Colonic mucosa (tissue), 4 donors: ENCODE measurements around the gene RORB. TPM values are rescaled to one million over a fixed set of nuclear protein-coding genes. Genes with fewer than 3 reads are reported as not detected.

Experiments
- DNase-seq: peaks from one replicate; pipeline ENCODE4 v3.0.0-alpha.2; 2020
- H3K27ac ChIP-seq: fragments of 200-600 bp; one replicate; pipeline ENCODE4 v1.8.0; 2021
- H3K27me3 ChIP-seq: fragments of 200-600 bp; one replicate; pipeline ENCODE4 v1.8.0; 2021
- H3K36me3 ChIP-seq: fragments of 200-600 bp; one replicate; pipeline ENCODE4 v1.8.0; 2021
- H3K4me1 ChIP-seq: fragments of 200-600 bp; one replicate; pipeline ENCODE4 v1.8.0; 2021; ENCODE audit warnings: mild to moderate bottlenecking
- H3K4me3 ChIP-seq: fragments of 200-600 bp; one replicate; pipeline ENCODE4 v1.8.0; 2021
- H3K9ac ChIP-seq, 2 donors: one replicate each; pipeline ENCODE4 v1.7.0; 2013; ENCODE audit warnings: control low read depth in 2 of 2, low read depth in 2 of 2, low read length in 2 of 2
- H3K9me3 ChIP-seq: fragments of 200-600 bp; one replicate; pipeline ENCODE4 v1.8.0; 2021
- CTCF ChIP-seq: fragments of 200-600 bp; IDR thresholded peaks from one replicate; pipeline ENCODE4 v1.8.0; 2022; ENCODE audit warnings: antibody characterized with exemption, mild to moderate bottlenecking
- intact Hi-C: fragments of 100-400 bp; cut with DNase I; formaldehyde crosslinking; loops from one replicate; pipeline ENCODE4 v1.14.1; 2022
- total RNA-seq, 2 donors: library from RNA; stranded (reverse); fragmentation: NEBNext Ultra II Directional in 1 of 2; extraction: Animal tissue kit (Norgen Biotek cat#: 25700) in 1 of 2; gene quantifications; one replicate each; pipeline ENCODE4 v1.2.1, GENCODE V29; 2021
- donor health status: healthy.
- donor health status: DM: no; HTN: no; CAD: no.
- donor health status: DM: no; HTN: no; CAD: no.

The RORB gene
- total RNA-seq, 2 donors from 2014 or later = 0.13 to 0.15 TPM

- no peak for DNase-seq
- Histone ChIP-seq H3K27me3 (no peaks in the 10 kb centered on the region), H3K36me3 (no peaks in the 10 kb centered on the region), H3K4me3 (no peak overlapping the region), H3K9me3 (no peaks in the 10 kb centered on the region), H3K9ac (no peak overlapping the region), H3K4me1 (no peaks in the 10 kb centered on the region), H3K27ac (no peak overlapping the region)
- no peak for TF ChIP-seq CTCF
- intact Hi-C loops = no loop called here
These were observed 142.0 kb downstream of the RORB start for GRCh38 chr9:74639112-74639511.

- Histone ChIP-seq H3K4me3 (no peak overlapping the region), H3K9me3 (no peaks in the 10 kb centered on the region), H3K27me3 (no peaks in the 10 kb centered on the region), H3K27ac (no peak overlapping the region), H3K9ac (no peak overlapping the region), H3K4me1 (no peaks in the 10 kb centered on the region), H3K36me3 (no peaks in the 10 kb centered on the region)
- no peak for DNase-seq
- intact Hi-C loops = no loop called here
- no peak for TF ChIP-seq CTCF
These were observed 145.2 kb downstream of the RORB start for GRCh38 chr9:74642376-74642775.

- Histone ChIP-seq H3K27me3 (no peaks in the 10 kb centered on the region), H3K9ac (no peak overlapping the region), H3K36me3 (no peaks in the 10 kb centered on the region), H3K4me1 (no peaks in the 10 kb centered on the region), H3K4me3 (no peak overlapping the region), H3K9me3 (no peaks in the 10 kb centered on the region), H3K27ac (no peak overlapping the region)
- intact Hi-C loops = no loop called here
- no peak for TF ChIP-seq CTCF
- DNase-seq = no peak
These were observed 146.3 kb downstream of the RORB start for GRCh38 chr9:74643303-74643923.

- no peak overlapping the region for H3K27ac ChIP-seq
- no peak for DNase-seq
These were observed 146.9 kb downstream of the RORB start for GRCh38 chr9:74644023-74644422.

GRCh38 chr9:74645007-74645639 is 148.0 kb downstream of the RORB start:
- intact Hi-C loops = no loop called here
- Histone ChIP-seq H3K36me3 (no peaks in the 10 kb centered on the region), H3K27ac (no peak overlapping the region), H3K4me1 (no peaks in the 10 kb centered on the region), H3K9me3 (no peaks in the 10 kb centered on the region), H3K27me3 (no peaks in the 10 kb centered on the region), H3K9ac (no peak overlapping the region), H3K4me3 (no peak overlapping the region)
- TF ChIP-seq CTCF = no peak
- DNase-seq = no peak

More at GRCh38 chr9:74644023-74644422, 146.9 kb downstream of the RORB start:
- Histone ChIP-seq H3K9ac (no peak overlapping the region), H3K36me3 (no peaks in the 10 kb centered on the region), H3K9me3 (no peaks in the 10 kb centered on the region), H3K4me1 (no peaks in the 10 kb centered on the region), H3K4me3 (no peak overlapping the region), H3K27me3 (no peaks in the 10 kb centered on the region)
- intact Hi-C loops = no loop called here
- TF ChIP-seq CTCF = no peak
